ENCODE measurements around the gene SCGB3A1. TPM values are rescaled to one million over a fixed set of nuclear protein-coding genes. Genes with fewer than 3 reads are reported as not detected.

SCGB3A1 gene
- total and polyA plus RNA-seq, 8 donors, result 0.43 to 15.5 (median 3.2) TPM

- ATAC-seq (peak in 2 of 4 donors; percentile 7 to 23), DNase-seq (peak in 2 of 6 donors; percentile 13 to 62), FAIRE-seq (no peak)
- 64 to 67% methylated on average over 20 to 24 of the region's 24 CpGs for WGBS, 2 donors
- H3K27ac ChIP-seq, result no peak overlapping the region
- H3K9me3 ChIP-seq, result no peaks in the 10 kb centered on the region
- no peak for TF ChIP-seq CTCF (IDR thresholded peaks at IDR 0.05)
- H3K27me3 ChIP-seq, result no peaks in the 10 kb centered on the region
- no peaks in the 10 kb centered on the region for H3K36me3 ChIP-seq
- intact Hi-C loops (cut with DNase I), result no loop called here
- no peak overlapping the region for H3K4me3 ChIP-seq
- H3K4me1 ChIP-seq, result peaks cover 8 to 12% (median 9%) of the 10 kb centered on the region in 3 donors
These were observed 5.5 kb upstream of the SCGB3A1 start for GRCh38 chr5:180596668-180597231.

- Histone ChIP-seq H3K4me3 (no peak overlapping the region), H3K36me3 (no peaks in the 10 kb centered on the region), H3K9me3 (no peaks in the 10 kb centered on the region), H3K4me1 (peaks cover 8 to 12% (median 9%) of the 10 kb centered on the region in 3 donors), H3K27ac (peak overlapping the region in 2 of 4 donors; percentile 6 to 58), H3K27me3 (no peaks in the 10 kb centered on the region)
- TF ChIP-seq CTCF (IDR thresholded peaks at IDR 0.05), result no peak
- ATAC-seq (peak; percentile 22 to 53 (median 33)), FAIRE-seq (no peak), DNase-seq (peak in 2 of 6 donors; percentile 9 to 69)
- WGBS, 2 donors, result 84 to 86% methylated on average over 12 of the region's 12 CpGs
- intact Hi-C loops (cut with DNase I), result no loop called here
These were observed 4.9 kb upstream of the SCGB3A1 start for GRCh38 chr5:180596115-180596667.

GRCh38 chr5:180595381-180596114 is 4.2 kb upstream of the SCGB3A1 start:
- H3K27ac ChIP-seq, result peak overlapping the region in 3 of 4 donors; percentile 2 to 58 (median 6)
- H3K9me3 ChIP-seq, result no peaks in the 10 kb centered on the region
- ATAC-seq (peak; percentile 79 to 92 (median 85)), FAIRE-seq (no peak), DNase-seq (peak; percentile 62 to 85 (median 72))
- no peak for TF ChIP-seq CTCF (IDR thresholded peaks at IDR 0.05)
- peaks cover 9 to 16% (median 11%) of the 10 kb centered on the region in 3 donors for H3K4me1 ChIP-seq
- intact Hi-C loops (cut with DNase I), result no loop called here
- no peak overlapping the region for H3K4me3 ChIP-seq
- H3K36me3 ChIP-seq, result no peaks in the 10 kb centered on the region
- 33 to 40% methylated on average over 20 to 25 of the region's 25 CpGs for WGBS, 2 donors
- H3K27me3 ChIP-seq, result peaks cover 0 to 4% (median 0%) of the 10 kb centered on the region in 4 donors

- no peaks in the 10 kb centered on the region for H3K9me3 ChIP-seq
- H3K27ac ChIP-seq, result peak overlapping the region in 2 of 4 donors; percentile 6 to 58
- H3K36me3 ChIP-seq, result no peaks in the 10 kb centered on the region
- TF ChIP-seq CTCF (IDR thresholded peaks at IDR 0.05), result no peak
- peaks cover 9 to 16% (median 11%) of the 10 kb centered on the region in 3 donors for H3K4me1 ChIP-seq
- WGBS, 2 donors, result 79 to 83% methylated on average over 2 of the region's 2 CpGs
- ATAC-seq, result no peak
- intact Hi-C loops (cut with DNase I), result no loop called here
- H3K4me3 ChIP-seq, result no peak overlapping the region
- DNase-seq, result no peak
- no peak for FAIRE-seq
- peaks cover 0 to 6% (median 1%) of the 10 kb centered on the region in 4 donors for H3K27me3 ChIP-seq
These were observed 3.7 kb upstream of the SCGB3A1 start for GRCh38 chr5:180595046-180595379.

Measured in pancreas (tissue), 10 donors.